Astrocyte (in vitro differentiated cells and primary cell): ENCODE measurements around the gene IL10.

Experiments
- CTCF ChIP-seq: IDR thresholded peaks from 2 replicates; pipeline ENCODE4 v1.5.1; 2011; ENCODE audit warnings: low read depth, mild to moderate bottlenecking, inconsistent platforms, low read length, moderate library complexity; ENCODE audit not compliant: insufficient read depth
- EZH2 ChIP-seq: IDR thresholded peaks from 2 replicates; pipeline ENCODE4 v1.6.1; 2012; ENCODE audit warnings: mild to moderate bottlenecking, low read length, inconsistent platforms; ENCODE audit not compliant: insufficient read depth

DNA sequence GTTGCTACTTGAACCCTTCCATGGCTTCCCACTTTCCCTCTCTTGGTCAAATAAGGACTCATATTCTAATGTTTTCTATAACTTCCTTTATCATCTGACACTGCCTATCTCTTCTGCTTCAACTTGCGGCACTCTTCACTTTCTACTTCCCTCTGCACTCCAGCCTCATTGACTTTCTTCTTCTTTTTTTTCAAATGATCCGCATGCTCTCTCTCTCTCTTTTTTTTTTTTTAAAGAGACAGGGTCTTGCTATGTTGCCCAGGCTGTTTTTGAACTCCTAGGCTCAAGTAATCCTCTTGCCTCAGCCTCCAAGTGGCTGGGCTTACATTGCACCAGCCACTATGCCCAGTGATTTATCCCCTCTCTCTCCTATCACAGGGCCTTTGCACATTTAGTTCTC, 7.3 kb upstream of the IL10 start:
- no peak for TF ChIP-seq CTCF
- TF ChIP-seq EZH2, result no peak
